ENCODE data around the gene AMBRA1. TPM values are rescaled to one million over a fixed set of nuclear protein-coding genes. Genes with fewer than 3 reads are reported as not detected.
"Not testable (repeated sequence)": the region's sequence is repeated elsewhere in the genome, so short reads cannot be mapped to it uniquely, and the experiment has no call there.

AMBRA1 gene
- total RNA-seq, 1 experiment from 2014 or later = 9.6 TPM

DNA sequence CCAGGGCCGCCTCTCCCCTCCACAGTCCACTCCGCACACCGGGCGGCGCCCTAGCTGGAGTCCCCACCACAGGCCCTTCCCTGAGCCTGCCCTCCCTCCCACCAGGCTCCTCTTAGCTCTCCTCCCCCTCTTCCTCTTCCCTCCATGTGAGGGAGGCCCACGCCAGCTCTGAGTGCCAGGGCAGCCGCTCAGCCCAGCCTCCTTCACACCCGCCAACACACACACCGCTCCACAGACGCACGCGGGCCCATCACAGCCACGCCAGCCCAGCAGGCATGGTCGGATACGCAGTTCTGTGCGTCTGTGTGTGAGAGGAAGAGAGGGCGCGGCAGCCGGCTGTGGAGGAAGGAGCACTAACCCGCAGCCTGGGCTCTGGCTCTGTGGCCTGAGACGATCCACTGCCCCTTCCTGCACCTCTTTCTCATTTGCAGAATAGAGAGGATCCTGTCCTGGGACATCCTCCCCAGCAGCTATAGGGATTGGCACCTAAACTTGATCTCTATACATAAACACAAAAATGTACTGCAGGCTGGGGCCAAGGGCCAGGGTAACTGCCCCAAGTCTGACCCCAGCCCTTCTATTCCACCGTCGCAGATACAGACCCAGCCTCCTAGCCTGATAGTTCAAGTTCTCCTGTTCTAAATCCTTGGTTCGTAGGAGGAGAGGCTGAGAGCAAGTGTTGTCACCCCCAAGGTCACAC, 205.8 kb downstream of the AMBRA1 start:
- no peak for DNase-seq (ENCODE audit: extremely low read depth, low read depth)

- DNase-seq (ENCODE audit: extremely low read depth, low read depth) = no peak
Observed at GRCh38 chr11:46387456-46387855, 206.4 kb downstream of the AMBRA1 start.

- no peak for DNase-seq (ENCODE audit: extremely low read depth, low read depth)
Observed at GRCh38 chr11:46386674-46387073, 207.1 kb downstream of the AMBRA1 start.

GRCh38 chr11:46386005-46386578, 207.7 kb downstream of the AMBRA1 start:
- no peak for DNase-seq (ENCODE audit: extremely low read depth, low read depth)

GRCh38 chr11:46385169-46386004, 208.4 kb downstream of the AMBRA1 start:
- DNase-seq (ENCODE audit: extremely low read depth, low read depth) = no peak

- no peak for DNase-seq (ENCODE audit: extremely low read depth, low read depth)
Observed at GRCh38 chr11:46383974-46384701, 209.7 kb downstream of the AMBRA1 start.

- no peak for DNase-seq (ENCODE audit: extremely low read depth, low read depth)
Observed at GRCh38 chr11:46383404-46383758, 210.4 kb downstream of the AMBRA1 start.

GRCh38 chr11:46382646-46383403, 211.0 kb downstream of the AMBRA1 start:
- DNase-seq (ENCODE audit: extremely low read depth, low read depth) = no peak

- no peak for DNase-seq (ENCODE audit: extremely low read depth, low read depth)
Observed at GRCh38 chr11:46381819-46382645, 211.8 kb downstream of the AMBRA1 start.

DNA sequence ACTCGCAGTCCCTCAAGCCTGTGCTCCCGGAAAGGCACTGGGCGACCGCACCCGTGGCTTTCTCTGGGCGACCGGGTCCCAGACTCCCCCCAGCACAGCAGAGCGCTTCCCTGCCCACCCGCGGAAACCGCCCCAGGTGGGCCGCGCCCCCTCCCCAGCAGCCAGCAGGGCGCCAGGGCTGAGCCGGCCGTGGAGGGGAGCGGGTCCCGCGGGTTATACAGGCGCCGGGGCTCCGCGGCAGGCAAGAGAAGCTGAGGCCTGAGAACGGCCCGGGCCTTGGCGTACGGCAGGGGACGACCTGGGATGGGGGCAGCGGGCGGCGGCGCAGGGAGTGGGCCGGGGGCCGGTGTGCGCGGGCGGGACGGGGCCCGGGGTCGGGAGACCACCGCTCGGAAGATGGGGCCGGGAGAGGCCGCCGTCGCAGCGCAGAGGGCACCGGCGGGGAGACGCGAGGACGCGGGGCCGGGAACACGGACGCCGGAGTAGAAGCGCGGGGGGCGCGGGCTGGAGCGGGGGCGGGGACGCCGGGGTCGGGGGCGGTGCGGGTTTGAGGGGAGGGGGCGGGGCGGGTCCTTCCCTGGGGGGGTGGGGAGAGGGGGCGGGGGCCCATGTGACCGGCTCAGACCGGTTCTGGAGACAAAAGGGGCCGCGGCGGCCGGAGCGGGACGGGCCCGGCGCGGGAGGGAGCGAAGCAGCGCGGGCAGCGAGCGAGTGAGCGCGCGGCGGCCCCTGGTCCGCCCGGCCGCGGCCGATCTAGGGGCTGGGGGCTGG, 212.6 kb downstream of the AMBRA1 start, which contains the start of gene MDK:
TSS of gene MDK (plus strand) at position 622 of the 771 bp plus-strand sequence. CDS start 389 bp downstream, outside the sequence.
- DNase-seq (ENCODE audit: extremely low read depth, low read depth) = no peak

GRCh38 chr11:46380340-46381047, 213.3 kb downstream of the AMBRA1 start:
- no peak for DNase-seq (ENCODE audit: extremely low read depth, low read depth)

- DNase-seq (ENCODE audit: extremely low read depth, low read depth) = not testable (repeated sequence)
Observed at GRCh38 chr11:46379482-46380293, 214.1 kb downstream of the AMBRA1 start.

DNA sequence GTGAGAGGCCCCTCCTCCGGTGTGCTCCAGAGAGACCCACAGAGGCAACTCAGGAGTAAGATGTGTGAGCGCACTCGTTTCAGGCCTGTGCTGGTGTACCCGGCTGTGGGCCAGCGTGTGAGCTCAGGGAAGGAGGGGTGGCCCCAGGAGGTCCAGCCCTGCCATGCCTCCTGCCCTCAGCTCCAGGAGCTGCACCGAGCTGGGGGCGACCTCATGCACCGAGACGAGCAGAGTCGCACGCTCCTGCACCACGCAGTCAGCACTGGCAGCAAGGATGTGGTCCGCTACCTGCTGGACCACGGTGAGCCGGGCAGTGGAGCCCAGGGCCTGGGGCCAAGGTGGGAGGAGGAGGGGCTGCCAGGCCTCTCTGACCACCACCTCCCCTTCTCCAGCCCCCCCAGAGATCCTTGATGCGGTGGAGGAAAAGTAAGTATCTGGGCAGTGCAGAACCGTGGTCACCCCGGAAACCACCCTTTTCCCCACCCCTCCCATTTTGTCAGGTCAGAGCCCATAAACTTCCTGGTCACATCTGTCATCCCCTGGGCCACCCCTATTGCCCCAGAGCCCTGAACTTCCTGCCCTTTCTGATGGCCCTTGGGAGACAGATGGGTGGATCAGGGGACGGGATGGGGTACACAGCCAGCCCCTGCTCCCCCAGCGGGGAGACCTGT, 214.9 kb downstream of the AMBRA1 start:
- DNase-seq (ENCODE audit: extremely low read depth, low read depth) = no peak

- no peak for DNase-seq (ENCODE audit: extremely low read depth, low read depth)
Observed at GRCh38 chr11:46378296-46378695, 215.5 kb downstream of the AMBRA1 start.

DNA sequence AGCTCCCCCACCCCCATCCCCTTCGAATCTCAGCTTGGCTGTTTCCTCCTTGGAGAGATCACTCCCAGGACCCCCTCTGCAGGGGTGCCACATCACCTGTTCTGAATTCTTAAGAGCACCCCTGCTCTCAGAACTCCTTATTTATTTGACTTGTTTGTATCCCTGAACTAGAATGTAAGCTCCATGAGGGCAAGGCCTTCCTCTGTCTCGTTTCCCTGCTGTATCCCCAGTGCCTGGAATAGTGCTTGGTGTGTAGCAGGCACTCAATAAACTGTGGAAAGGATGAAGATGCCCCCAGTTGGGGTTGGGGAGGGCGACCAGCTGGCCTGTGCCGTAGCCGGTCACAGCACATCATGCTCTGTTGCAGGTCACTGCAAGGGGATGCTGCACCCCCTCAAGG, 216.0 kb downstream of the AMBRA1 start:
- no peak for DNase-seq (ENCODE audit: extremely low read depth, low read depth)

GRCh38 chr11:46377290-46377689, 216.5 kb downstream of the AMBRA1 start:
- no peak for DNase-seq (ENCODE audit: extremely low read depth, low read depth)

Measured in NCI-H460 (cell line).